ENCODE data around the gene CCN5.

Gene CCN5

GRCh38 chr20:44738813-44739477 is 23.8 kb downstream of the CCN5 start:
- DNase-seq = peak; percentile 12

- no peak for DNase-seq
These were observed 24.8 kb downstream of the CCN5 start for GRCh38 chr20:44739942-44740341.

- no peak for DNase-seq
These were observed 27.3 kb downstream of the CCN5 start for GRCh38 chr20:44742304-44743079.

DNA sequence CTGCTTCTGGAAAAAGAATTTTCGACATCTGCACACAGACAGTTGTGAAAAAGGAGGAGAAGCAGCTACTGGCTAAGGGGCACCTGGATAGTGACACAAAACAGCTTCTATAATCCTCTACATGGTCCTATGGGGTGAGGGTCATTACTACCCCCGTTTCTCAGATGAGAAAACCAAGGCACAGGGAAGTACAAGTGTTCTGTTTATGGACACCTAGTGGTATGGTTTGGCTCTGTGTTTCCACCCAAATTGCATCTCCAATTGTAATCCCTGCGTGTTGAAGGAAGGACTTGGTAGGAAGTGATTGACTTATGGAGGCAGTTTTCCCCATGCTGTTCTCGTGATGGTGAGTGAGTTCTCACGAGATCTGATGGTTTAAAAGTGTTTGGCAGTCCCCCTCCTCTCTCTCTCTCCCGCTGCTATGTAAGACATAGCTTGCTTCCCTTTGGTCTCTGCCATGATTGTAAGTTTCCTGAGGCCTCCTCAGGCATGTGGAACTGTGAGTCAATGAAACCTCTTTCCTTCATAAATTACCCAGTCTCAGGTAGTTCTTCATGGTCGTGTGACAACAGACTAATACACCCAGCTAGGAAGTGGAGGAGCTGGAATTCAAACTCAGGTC is 28.0 kb downstream of the CCN5 start:
- DNase-seq = no peak

GRCh38 chr20:44743916-44744655 is 28.9 kb downstream of the CCN5 start:
- DNase-seq = no peak

DNA sequence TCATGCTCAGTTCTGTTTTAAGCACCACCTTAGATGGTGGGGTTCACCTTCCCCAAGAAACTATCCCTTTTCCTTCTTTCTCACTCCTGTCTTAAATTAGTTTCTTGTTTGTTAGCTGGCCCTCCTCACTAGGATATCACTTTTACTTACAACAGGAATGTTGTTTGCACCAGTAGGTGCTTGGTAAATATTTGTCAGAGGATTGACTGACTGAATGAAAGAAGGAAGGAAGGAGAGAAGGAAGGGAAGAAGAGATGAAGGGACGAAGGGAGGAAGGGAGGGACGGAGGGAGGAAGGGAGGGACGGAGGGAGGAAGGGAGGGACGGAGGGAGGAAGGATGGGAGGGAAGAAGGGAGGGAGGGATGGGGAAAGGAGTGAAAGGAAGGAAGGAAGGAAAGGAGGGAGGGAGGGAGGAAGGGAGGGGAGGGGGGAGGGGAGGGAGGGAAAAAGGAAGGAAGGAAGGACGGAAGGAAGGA is 30.0 kb downstream of the CCN5 start:
- DNase-seq = no peak

GRCh38 chr20:44745598-44746366 is 30.6 kb downstream of the CCN5 start, which contains the start of gene KCNK15:
KCNK15 (plus strand) TSS chr20:44745865; CDS start chr20:44745911, 46 bp downstream.
- peak; percentile 9 for DNase-seq

- no peak for DNase-seq
These were observed 31.4 kb downstream of the CCN5 start for GRCh38 chr20:44746367-44747165.

- peak; percentile 48 for DNase-seq
These were observed 32.2 kb downstream of the CCN5 start for GRCh38 chr20:44747166-44748004.

DNA sequence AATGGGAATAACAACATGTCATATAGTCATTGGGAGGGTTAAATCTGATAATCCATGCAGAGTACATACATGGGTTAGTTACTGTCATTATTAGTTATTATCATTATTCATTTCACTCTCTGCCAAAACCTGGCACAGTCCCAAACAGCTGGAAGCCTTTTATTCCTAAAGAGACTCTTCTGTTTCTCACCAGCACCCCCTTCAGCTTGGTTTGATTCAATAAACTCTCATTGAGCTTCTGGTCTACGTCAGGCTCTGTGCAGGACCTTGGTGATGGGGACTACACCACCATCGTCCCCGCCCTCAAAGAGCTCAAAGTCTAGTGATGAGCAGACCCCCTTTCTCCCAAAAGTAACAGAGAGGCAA is 32.8 kb downstream of the CCN5 start:
- DNase-seq = no peak

DNA sequence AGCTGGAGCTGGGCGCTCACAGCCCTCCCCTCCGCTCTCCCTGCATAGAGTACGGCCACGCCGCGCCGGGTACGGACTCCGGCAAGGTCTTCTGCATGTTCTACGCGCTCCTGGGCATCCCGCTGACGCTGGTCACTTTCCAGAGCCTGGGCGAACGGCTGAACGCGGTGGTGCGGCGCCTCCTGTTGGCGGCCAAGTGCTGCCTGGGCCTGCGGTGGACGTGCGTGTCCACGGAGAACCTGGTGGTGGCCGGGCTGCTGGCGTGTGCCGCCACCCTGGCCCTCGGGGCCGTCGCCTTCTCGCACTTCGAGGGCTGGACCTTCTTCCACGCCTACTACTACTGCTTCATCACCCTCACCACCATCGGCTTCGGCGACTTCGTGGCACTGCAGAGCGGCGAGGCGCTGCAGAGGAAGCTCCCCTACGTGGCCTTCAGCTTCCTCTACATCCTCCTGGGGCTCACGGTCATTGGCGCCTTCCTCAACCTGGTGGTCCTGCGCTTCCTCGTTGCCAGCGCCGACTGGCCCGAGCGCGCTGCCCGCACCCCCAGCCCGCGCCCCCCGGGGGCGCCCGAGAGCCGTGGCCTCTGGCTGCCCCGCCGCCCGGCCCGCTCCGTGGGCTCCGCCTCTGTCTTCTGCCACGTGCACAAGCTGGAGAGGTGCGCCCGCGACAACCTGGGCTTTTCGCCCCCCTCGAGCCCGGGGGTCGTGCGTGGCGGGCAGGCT is 35.1 kb downstream of the CCN5 start:
- no peak for DNase-seq

DNA sequence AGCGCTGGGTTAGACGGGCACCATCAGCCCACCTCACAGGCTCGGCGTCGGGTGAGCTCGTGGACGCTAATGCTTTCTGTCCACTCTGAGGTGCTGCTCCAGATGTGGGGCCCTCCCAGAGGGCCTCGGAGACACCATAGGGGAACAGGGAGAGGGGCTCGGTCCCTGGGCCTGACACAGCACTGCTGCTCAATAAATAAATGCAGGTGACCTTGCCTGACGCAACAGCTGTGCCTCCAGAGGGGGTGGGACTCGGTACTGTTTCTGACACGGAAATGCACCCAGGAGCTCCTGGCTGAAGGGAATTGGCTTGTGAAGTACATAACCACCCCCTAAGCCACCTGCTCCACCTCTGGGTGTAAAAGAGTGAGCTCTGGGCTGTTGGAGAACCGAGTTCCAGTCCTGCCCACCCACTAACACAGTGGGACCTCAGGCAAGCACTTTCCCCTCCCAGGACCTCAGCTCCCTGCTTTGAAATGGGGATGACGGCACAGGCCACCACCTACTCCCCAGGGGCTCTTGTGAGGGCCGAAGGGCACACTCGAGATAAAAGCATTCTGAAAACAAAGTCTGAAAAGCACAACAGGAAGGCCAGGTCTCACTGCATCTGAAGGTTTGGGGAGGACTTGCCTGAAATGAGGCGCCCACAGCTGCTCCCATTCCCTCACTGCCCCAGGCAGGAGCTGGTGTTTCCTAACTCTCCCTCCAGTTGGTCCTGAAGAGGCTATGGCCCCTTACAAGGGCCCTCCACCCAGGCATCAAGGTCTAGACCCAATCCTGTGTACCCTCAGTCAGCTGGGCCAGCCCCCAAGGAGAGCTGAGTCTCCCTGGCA is 37.1 kb downstream of the CCN5 start:
- no peak for DNase-seq

DNA sequence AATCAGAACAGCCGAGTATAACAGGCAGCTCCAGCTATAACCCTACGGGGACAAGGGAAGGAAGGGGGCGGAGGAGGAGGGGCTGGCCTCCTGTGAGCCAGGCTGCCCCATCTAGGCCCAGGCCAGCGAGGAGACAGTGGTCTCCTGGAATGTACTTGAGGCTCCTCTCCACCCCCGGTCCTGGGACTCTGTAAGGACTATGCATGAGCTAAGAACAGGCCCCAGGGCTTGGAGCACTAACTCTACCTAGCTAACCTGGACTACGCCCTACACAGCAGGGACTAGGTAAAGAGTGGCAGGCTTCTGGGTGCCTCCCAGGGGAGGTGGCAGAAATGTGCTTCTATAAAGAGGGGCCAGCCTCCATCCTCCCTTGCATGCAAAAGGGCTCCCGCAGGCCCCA is 39.4 kb downstream of the CCN5 start:
- no peak for DNase-seq

GRCh38 chr20:44756011-44756688 is 41.0 kb downstream of the CCN5 start:
- DNase-seq = no peak

DNA sequence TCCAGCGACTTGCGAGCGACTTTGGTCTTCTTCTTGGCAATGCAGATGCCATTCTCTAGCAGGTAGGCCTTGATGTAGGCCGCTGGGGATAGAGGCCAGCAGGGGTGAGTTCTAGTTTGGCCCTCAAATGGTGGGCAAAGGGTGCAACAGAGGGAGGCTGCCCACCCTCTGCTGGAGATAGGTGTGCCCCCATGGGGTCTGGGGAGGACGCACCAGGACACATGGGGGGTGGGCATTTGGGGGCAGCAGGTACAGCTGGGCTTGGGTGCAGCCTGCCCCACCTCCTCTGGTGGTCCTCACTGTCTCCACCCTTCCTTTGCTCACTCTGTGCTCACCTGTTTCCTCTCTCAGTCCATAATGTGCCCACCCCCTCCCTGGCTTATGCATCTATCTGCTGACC is 41.8 kb downstream of the CCN5 start:
- no peak for DNase-seq

DNA sequence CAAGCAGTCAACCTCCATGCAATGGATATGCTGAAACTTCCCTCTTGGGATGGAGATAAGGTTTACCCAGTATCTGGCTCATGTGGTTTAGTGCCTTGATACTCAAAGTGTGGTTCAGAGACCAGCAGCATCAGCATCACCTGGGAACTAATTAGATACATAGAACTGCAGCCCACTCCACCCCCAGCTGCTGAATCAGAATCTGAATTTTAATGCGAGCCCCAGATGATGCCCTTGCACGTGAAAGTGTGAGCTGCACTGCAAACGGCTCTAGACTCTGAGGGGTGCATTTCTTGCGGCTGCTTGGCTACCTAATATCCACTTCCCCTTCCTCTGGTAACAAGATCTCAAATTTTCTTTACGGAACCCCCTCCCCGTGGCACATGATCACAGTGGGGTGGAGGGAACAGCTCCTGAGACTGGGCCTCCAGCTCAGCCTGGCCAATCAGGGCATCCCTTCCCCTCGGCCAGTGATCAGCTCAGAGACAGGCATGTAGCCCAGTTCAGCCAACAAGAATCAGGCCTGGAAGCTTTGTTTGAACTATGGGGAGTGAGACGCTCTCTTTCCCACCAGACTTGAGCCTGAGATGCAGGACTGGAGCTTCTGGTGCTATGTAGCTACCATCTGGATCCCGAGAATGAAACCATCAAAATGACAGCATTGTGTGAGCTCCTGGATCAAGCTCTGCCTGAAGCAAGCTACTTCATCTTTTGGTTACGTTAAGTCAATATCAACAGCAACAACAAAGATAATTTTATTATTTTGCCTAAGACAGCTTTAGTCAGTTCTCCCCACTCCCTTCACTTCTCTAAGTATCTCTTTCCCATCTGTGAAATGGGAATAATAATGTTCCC is 43.3 kb downstream of the CCN5 start:
- DNase-seq = no peak

GRCh38 chr20:44759595-44759994 is 44.4 kb downstream of the CCN5 start:
- no peak for DNase-seq

Measured in activated gamma-delta T cell treated with Interleukin-2 at 50 U/mL for 16 hours (primary cell).